HepG2 (cell line): ENCODE results near the gene MRPL38. TPM values are rescaled to one million over a fixed set of nuclear protein-coding genes. Genes with fewer than 3 reads are reported as not detected.

Experiments used
- ADNP ChIP-seq: sonication (generic); formaldehyde crosslinking; IDR thresholded peaks from 2 replicates; pipeline ENCODE4 v1.4.0; 2020; ENCODE audit warnings: missing genetic modification reagents
- ATF5 ChIP-seq: sonication (generic); formaldehyde crosslinking; IDR thresholded peaks from 2 replicates; pipeline ENCODE4 v1.4.0; 2020; ENCODE audit warnings: mild to moderate bottlenecking, low read depth, missing genetic modification reagents
- BRD4 ChIP-seq: sonication (generic); formaldehyde crosslinking; IDR thresholded peaks from 2 replicates; pipeline ENCODE4 v1.4.0; 2020; ENCODE audit warnings: missing genetic modification reagents
- CREB3 ChIP-seq: sonication (generic); formaldehyde crosslinking; IDR thresholded peaks from 2 replicates; pipeline ENCODE4 v1.5.0; 2020; ENCODE audit warnings: missing genetic modification reagents
- EHMT2 ChIP-seq: fragments of 200-600 bp; sonication (generic); IDR thresholded peaks from 2 replicates; pipeline ENCODE4 v1.7.0; 2017; ENCODE audit warnings: antibody characterized with exemption, low read depth, low read length, borderline replicate concordance
- FIP1L1 ChIP-seq: fragments of 200-400 bp; formaldehyde crosslinking; IDR thresholded peaks from 2 replicates; pipeline ENCODE4 v1.6.1; 2018; ENCODE audit warnings: low read depth, mild to moderate bottlenecking, low read length, moderate library complexity, borderline replicate concordance; ENCODE audit not compliant: insufficient read depth
- HBP1 ChIP-seq: IDR thresholded peaks from 2 replicates; pipeline ENCODE4 v1.6.1; 2016; ENCODE audit warnings: low read depth, control low read depth
- HNF4A ChIP-seq: sonication (generic); formaldehyde crosslinking; IDR thresholded peaks from 2 replicates; pipeline ENCODE4 v1.4.0; 2020; ENCODE audit warnings: missing genetic modification reagents
- KDM3A ChIP-seq: IDR thresholded peaks from 2 replicates; pipeline ENCODE4 v1.6.1; 2018; ENCODE audit warnings: low read depth, missing compliant biosample characterization
- KDM5B ChIP-seq: sonication (generic); formaldehyde crosslinking; IDR thresholded peaks from 2 replicates; pipeline ENCODE4 v1.4.0; 2020; ENCODE audit warnings: missing genetic modification reagents, mild to moderate bottlenecking, borderline replicate concordance
- NFAT5 ChIP-seq: sonication (generic); formaldehyde crosslinking; IDR thresholded peaks from 2 replicates; pipeline ENCODE4 v1.4.0; 2020; ENCODE audit warnings: missing genetic modification reagents
- NFE2L1 ChIP-seq: sonication (generic); formaldehyde crosslinking; IDR thresholded peaks from 2 replicates; pipeline ENCODE4 v1.4.0; 2020; ENCODE audit warnings: missing genetic modification reagents, mild to moderate bottlenecking, borderline replicate concordance
- TAF1 ChIP-seq: sonication (generic); formaldehyde crosslinking; IDR thresholded peaks from 2 replicates; pipeline ENCODE4 v1.4.0; 2020; ENCODE audit warnings: missing genetic modification reagents
- ZNF281 ChIP-seq: sonication (generic); formaldehyde crosslinking; IDR thresholded peaks from 2 replicates; pipeline ENCODE4 v1.4.0; 2020; ENCODE audit warnings: missing genetic modification reagents, borderline replicate concordance
- ZNF556 ChIP-seq: sonication (generic); formaldehyde crosslinking; IDR thresholded peaks from 2 replicates; pipeline ENCODE4 v1.4.0; 2020; ENCODE audit warnings: mild to moderate bottlenecking, missing genetic modification reagents, borderline replicate concordance
- ZNF75D ChIP-seq: sonication (generic); formaldehyde crosslinking; IDR thresholded peaks from 2 replicates; pipeline ENCODE4 v1.8.1; 2023; ENCODE audit warnings: missing genetic modification reagents, mild to moderate bottlenecking, borderline replicate concordance
- ZNF879 ChIP-seq: sonication (generic); formaldehyde crosslinking; IDR thresholded peaks from 2 replicates; pipeline ENCODE4 v1.8.1; 2023; ENCODE audit warnings: missing genetic modification reagents
- polyA plus RNA-seq, 8 experiments: library from polyadenylated mRNA; depleted of rRNA in 3 of 8; stranded (reverse) in 7 of 8; unstranded in 1 of 8; fragments of >200 nt; fragmentation: Illumina TruSeq in 4 of 8; extraction: Trizol in 4 of 8; gene quantifications; 2 replicates each; pipeline versions ENCODE4 v1.2.1 to v1.2.3, GENCODE V29; 2011 to 2016; ENCODE audit warnings: low read depth in 4 of 8, missing spikeins in 1 of 8, mixed read lengths in 1 of 8; ENCODE audit not compliant: insufficient read depth in 1 of 8
- total RNA-seq, 5 experiments: library from RNA; depleted of rRNA; stranded (reverse); fragments of >200 nt; fragmentation: Illumina TruSeq; extraction: Trizol; gene quantifications; 2 replicates each; pipeline ENCODE4 v1.2.3, GENCODE V29; 2016; ENCODE audit warnings: low read depth in 1 of 5

Gene MRPL38
- total and polyA plus RNA-seq, 2 of the 13 experiments (the other 11 are each of a cell fraction or from before 2014, with no cell fraction given) = 83.7 to 125 TPM

GRCh38 chr17:75878174-75878998 lies 26.3 kb downstream of the MRPL38 start, which contains the start of gene TRIM47 (continued):
- TF ChIP-seq NFAT5 (CRISPR knock-in tag) (no peak), CREB3 (CRISPR knock-in tag) (no peak), BRD4 (CRISPR knock-in tag) (peak; percentile 89; the same call in 1 of the 2 replicates), ADNP (CRISPR knock-in tag) (peak; percentile 75; the same call in 1 of the 2 replicates), HBP1 (CRISPR knock-in tag) (no peak; the same call in 1 of the 2 replicates), KDM5B (CRISPR knock-in tag) (peak; percentile 50; the same call in 1 of the 2 replicates), HNF4A (peak; percentile 48; the same call in 1 of the 2 replicates), TAF1 (peak; percentile 71), FIP1L1 (no peak), ATF5 (CRISPR knock-in tag) (0 out of 2 replicates have a peak, but pooled peaks have one; percentile 42), ZNF75D (no peak), ZNF556 (CRISPR knock-in tag) (peak; percentile 80), ZNF879 (no peak), EHMT2 (no peak), ZNF281 (CRISPR knock-in tag) (peak; percentile 53), NFE2L1 (no peak; the same call in 1 of the 2 replicates), KDM3A (peak; percentile 45; the same call in 1 of the 2 replicates)
